ENCODE results near the gene NFE2L2.

NFE2L2 gene

GRCh38 chr2:177183860-177184259 is 80.7 kb downstream of the NFE2L2 start:
- in situ Hi-C loops (cut with HindIII; ENCODE audit: low sequenced_read_pairs), result no loop called here
- H3K4me3 ChIP-seq (ENCODE audit: low read depth, low read length), result no peak overlapping the region
- TF ChIP-seq, protein P1, sequence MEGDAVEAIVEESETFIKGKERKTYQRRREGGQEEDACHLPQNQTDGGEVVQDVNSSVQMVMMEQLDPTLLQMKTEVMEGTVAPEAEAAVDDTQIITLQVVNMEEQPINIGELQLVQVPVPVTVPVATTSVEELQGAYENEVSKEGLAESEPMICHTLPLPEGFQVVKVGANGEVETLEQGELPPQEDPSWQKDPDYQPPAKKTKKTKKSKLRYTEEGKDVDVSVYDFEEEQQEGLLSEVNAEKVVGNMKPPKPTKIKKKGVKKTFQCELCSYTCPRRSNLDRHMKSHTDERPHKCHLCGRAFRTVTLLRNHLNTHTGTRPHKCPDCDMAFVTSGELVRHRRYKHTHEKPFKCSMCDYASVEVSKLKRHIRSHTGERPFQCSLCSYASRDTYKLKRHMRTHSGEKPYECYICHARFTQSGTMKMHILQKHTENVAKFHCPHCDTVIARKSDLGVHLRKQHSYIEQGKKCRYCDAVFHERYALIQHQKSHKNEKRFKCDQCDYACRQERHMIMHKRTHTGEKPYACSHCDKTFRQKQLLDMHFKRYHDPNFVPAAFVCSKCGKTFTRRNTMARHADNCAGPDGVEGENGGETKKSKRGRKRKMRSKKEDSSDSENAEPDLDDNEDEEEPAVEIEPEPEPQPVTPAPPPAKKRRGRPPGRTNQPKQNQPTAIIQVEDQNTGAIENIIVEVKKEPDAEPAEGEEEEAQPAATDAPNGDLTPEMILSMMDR (IDR thresholded peaks at IDR 0.05; ENCODE audit: low read depth, low read length), result no peak
- DNase-seq (ENCODE audit: low read depth, low spot score), result no peak

Measured in astrocyte of the spinal cord (primary cell).